Left hindlimb (tissue), 1 donor: ENCODE data around the gene SLC11A1.

Source experiments
- DNase-seq: peaks from one replicate; pipeline ENCODE4 v3.0.0-alpha.2; 2018

SLC11A1 gene

DNA sequence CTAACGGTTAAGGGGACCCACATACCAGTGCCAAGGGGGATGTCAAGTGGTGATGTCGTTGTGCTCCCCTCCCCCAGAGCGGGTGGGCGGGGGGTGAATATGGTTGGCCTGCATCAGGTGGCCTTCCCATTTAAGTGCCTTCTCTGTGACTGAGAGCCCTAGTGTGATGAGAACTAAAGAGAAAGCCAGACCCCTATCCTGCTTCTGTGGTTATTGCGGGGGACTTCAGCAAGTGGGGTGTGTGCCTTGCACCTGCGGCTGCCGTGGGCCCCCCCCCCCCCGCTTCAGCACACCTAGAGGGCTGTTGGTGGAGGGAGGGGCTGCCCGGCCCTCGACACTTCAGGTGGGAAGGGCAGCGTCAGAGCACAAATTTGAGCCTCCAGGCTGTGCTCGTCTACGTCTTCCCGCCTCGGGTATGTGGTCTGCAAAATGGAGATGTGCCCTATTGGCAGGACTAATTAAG is 23.7 kb downstream of the SLC11A1 start:
- DNase-seq = no peak

DNA sequence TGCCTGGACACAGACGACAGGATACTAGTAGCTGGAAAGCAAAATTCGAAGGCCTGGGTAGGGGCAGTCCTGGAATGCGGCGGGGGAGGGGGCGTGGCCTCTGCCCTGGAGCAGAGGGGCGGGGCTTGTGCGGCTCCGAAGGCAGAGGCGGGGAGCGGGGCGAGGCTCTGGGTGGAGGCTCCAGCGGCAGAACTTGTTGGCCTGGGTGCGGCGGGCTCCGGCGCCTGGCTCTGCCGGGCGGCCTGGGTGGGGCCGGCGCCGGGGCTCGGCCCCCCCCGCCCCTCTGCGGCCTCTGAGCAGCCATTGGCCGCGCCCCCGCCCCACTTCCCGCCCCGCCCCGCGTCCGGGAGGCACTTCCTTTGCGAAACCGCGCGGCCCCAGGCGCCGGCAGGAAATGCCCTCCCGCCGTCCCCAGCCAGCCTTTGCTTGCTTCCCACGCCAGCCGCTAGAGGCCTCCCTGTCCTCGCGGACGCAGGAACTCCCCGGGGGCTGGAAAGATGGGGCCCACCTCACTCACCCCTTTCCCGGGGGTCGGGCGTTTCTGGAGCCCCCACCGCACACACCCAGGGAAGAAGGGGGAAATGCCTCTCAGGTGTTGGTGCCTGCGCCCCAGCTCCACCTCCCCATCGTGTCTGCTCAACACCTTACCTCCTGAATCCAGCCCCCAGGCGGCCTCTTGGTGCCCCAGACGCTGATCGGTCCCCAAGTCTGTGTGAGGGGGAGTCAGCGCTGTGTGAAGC is 24.3 kb downstream of the SLC11A1 start:
- peak; percentile 98 for DNase-seq

DNA sequence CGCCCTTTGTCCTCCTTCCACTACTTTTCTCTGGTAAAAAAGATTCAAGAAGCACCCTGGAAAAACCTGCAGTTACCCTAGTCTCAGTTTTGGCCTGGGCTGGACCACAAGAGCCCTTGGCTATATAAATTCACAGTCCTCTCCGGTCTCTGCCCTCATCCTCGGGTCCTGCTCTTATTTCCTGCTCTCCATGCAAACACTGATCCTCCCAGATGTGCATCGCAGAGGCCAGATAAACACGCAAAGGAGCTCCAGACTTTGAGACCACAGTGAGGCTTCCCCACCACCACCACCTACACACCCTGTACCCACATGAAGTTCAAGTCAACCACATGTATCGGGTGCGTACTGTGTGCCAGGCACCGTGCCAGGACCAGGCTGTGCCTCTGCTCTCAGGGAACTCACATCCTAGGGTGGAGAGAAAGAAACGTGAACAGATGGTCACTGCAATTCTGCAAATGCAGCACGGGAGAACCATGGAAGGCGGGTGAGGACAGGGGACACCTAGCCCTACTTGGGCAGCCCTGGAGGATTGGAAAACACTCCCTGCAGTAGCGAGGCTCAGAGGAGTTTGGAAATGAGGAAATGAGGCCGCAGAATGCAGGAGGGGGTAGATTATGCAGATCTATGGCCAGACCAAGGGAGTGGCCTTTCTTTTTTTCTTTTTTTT is 25.0 kb downstream of the SLC11A1 start:
- peak; percentile 80 for DNase-seq

DNA sequence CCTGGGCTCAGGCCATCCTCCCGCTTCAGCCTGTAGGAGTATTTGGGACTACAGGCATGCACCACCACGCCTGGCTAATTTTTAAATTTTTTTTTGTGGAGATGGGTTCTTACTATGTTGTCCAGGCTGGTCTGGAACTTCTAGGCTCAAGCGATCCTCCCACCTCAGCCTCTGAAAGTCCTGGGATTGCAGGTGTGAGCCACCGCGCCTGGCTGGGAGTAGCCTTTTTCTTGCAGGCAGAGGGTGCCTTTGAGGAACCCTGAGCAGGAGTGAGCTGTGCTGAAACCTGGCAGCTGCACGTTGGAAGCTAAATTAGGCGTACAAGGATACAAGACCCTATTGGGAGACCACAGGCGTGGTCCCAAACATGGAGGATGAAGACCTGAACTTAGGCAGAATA is 25.6 kb downstream of the SLC11A1 start:
- DNase-seq = no peak

DNA sequence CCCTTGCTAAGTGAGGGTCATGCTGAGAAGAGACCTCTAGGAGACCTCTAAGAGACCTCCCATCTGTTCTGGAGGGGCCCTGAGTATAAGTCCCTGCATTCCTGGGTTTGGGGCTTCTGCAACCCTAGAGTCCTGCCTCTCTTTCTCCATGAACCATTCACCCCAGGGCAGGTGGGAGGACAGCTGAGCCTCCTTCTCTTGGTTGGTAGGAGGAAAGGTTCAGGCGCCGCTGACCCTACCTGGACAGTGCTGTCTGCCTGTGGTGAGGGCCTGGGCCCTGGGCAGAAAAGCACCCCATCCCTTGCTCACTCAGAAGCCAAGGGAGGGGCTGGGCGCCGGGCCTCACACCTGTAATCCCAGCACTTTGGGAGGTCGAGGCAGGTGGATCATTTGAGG is 36.2 kb downstream of the SLC11A1 start:
- no peak for DNase-seq

DNA sequence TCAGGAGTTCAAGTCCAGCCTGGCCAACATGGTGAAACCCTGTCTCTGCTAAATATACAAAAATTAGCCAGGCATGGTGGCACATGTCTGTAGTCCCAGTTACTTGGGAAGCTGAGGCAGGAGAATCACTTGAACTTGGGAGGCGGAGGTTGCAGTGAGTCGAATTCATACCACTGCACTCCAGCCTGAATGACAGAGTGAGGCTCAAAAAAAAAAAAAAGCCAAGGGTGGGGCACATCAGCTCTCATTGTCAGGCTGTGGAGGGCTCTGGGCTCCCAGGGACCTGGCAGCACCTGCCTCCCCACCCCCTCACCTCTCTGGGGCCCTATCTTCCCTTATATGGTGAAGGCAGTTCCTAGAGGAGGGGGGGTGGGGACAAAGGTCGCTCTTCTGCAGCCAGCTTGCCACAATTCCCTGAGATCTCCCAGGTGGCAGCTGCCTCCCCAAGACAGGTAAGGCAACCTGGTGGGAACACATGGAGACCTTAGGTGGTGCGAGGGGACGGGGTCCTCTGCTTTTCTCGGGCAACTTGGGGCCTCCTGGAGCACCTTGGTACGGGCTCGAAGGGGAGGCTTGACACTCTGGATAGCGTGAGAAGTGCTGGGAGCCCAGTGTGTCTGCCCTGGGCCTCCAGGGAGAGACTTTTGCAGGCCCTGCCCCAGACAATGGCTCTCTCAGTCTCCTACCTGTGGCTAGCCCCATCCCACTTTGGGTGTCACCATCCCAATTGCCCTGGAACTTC is 36.8 kb downstream of the SLC11A1 start, which contains the start of gene VIL1:
VIL1 (plus strand) TSS at position 407 of the 742 bp plus-strand sequence. CDS start 4,656 bp downstream, outside the sequence.
- DNase-seq = no peak

DNA sequence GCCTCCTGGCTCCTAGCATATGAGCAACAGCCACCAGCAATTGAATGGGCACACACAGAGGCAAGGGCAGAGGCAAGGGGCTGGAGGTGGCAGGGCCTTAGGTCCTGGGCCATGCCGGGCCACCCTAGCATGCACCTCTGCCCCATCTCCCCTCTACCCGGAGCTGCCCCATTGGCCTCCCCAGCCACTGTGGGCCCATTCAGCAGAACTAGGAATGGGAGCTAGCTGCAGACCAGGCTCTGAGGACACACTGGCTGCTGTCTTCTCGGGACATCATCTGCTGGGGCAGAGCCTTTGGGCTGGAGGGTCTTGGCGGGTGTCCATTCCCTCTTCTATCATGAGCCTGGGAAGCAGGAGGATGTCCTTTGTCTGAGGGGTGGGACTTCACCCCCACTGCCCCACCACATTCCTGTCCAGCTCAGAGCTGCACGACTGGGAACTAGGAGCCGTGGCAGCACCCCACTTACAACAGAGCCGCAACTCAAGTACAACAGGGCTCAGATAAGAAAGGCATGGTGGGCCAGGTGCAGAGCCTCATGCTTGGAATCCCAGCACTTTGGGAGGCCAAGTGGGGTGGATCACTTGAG is 37.6 kb downstream of the SLC11A1 start:
- no peak for DNase-seq

DNA sequence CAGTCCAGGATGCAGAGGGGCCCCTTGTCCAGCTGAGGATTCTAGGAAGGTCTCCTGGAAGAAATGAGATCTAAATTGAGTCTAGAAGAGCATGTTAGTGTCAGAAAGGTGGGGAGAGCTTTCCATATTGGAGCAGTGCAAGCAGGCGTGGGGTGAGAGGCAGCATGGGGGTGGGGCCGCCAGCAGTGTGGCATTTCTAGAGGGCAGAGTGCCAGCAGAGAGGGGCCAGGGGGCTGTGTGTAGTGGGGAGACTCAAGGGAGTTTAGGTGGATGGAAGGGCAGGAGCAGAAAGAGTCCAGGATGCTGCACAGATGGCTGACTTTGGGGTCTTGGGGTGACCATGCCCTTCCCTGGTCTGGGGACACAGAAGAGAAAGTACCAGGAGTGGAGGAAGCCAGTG is 39.0 kb downstream of the SLC11A1 start:
- DNase-seq = peak; percentile 19

DNA sequence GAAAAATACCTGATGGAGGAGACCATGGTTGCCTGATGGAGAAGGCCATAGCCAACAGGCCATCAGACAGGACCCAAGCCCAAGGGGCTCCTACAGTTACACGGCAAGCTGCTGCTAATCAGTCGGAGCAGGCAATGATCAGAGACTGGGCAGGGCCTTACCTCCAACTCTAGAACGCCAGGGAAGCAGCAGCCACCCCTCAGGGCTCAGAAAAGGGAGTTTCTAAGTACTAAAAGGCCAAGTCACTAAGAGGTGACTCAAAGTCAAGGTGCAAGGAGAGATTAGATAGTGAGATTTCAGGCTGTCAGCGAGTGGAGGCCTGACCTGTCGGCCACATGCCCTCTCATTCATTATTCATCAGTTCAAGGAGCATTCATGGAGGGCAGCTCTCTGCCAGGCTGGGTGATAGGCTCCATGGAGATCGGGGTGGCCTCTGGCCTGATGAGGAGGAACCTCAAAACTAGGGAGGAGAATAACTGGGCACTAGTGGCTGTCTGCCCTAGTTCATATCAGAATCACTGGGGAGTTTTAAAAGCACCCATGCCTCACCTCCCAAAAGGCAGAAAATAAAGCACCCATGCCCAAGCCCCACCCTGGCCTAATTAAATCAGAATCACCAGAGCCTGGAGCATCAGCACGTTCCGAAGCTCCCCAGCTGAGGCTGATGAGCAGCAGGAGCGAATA is 40.5 kb downstream of the SLC11A1 start:
- DNase-seq = peak; percentile 20

DNA sequence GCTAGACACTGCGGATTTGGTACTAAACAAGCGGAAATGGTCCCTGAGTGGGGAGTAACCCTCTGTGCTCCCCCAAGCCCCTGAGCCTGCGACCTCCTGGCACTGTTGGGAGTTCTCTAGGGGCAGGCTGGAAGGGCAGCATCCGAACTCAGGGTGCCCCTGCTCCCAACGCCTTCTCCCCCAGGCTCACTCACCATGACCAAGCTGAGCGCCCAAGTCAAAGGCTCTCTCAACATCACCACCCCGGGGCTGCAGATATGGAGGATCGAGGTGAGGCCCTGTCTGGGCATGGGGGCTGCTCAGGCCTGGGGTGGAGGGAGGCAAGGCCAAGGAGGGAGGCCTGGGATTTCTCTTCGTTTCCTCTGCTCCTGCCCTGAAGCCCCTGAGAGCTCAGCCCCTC is 41.5 kb downstream of the SLC11A1 start:
- DNase-seq = peak; percentile 25

DNA sequence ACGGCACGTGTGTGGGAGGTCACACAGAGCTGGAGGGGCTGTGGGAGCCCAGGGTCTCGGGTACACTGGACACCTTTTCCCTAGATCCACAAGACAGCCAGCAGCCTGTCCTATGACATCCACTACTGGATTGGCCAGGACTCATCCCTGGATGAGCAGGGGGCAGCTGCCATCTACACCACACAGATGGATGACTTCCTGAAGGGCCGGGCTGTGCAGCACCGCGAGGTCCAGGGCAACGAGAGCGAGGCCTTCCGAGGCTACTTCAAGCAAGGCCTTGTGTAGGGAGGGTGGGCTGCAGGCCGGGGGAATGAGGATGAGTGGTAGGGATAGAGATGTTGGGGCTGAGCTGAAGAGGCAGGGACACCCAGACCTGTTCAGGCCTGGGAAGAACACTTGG is 43.5 kb downstream of the SLC11A1 start:
- DNase-seq = no peak

DNA sequence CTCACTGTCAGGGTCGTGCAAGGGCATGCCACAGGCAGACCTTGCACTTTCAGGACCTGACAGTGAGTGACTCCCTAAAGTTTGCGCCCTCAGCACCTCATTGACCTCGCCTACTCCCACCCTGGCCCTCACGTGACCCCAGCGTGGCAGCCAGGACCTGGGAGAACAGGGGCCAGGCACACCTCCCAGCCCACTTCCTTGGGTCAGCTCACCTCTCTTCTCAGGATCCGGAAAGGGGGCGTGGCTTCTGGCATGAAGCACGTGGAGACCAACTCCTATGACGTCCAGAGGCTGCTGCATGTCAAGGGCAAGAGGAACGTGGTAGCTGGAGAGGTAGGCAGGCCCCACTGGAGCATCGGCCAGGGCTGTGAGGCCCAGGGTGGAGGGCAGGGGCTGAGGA is 45.7 kb downstream of the SLC11A1 start:
- no peak for DNase-seq

DNA sequence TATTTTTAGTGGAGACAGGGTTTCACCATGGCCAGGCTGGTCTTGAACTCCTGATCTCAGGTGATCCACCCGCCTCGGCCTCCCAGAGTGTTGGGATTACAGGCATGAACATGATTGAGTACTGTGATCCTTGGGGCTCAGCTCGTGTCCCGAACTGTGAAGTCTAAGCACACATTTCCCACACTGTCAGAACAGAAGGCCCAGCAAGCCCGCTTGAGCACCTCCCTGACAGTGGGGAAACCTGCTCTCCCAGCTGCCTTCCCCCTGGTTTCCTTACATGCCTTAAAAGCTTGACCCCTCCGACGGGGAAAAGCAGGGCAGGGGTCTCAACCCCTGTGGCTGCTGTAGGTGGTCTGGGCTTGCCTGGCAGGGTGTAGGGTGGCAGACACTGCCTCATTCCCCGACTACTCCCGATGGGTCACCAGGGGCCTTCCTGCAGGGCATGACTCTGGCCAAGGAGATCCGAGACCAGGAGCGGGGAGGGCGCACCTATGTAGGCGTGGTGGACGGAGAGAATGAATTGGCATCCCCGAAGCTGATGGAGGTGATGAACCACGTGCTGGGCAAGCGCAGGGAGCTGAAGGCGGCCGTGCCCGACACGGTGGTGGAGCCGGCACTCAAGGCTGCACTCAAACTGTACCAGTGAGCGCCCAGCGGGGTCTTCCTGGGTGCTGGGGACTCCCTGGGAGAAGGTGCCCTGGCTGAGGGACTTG is 46.9 kb downstream of the SLC11A1 start:
- DNase-seq = no peak

DNA sequence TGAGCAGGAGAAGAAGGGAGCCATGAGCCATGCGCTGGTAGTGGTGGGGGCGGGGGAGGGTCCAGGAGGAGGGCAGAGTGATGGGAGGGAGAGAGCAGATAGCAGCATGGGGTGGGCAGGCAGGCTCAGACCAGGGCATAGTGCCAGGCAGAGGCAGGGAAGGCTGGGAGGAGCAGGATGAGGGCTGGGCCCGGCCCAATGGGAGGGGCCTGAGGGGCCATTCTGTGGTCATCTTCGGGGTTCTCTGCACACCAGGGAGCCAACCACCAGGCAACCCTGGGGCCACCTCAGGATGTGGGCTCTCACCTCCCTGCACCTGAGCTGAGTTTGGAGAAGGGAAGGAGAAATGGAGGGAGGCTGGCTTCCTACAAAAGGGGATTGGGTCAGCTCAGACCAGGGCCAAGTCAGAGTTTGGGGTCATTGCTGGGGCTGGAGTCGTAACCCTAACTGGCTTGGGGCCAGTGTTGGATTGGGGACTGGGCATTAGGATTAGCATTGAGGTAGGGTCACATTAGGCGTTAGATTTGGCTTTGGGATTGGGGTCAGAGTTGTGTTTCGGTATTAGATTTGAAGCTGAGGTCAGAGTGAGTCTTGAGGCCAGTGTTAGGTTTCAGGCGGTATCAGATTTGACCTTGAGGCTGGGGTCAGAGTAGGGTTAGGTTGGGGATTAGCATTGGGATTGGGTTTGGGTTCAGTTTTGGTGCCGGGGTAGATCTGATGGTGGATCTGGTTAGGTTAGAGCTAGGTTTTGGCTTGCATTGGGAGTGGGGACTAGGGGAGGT is 48.0 kb downstream of the SLC11A1 start:
- no peak for DNase-seq

DNA sequence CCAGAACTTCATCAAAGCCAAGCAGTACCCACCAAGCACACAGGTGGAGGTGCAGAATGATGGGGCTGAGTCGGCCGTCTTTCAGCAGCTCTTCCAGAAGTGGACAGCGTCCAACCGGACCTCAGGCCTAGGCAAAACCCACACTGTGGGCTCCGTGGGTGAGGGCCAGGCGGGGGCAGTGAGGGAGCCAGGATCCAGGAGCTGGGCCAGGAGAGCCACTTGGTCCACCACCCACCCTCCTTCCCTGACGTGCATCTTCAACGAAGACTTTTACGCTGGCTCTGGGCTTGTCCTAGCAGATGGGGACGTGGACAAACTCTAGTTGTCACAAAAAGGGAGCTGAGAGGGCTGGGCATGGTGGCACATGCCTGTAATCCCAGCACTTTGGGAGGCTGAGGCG is 48.6 kb downstream of the SLC11A1 start:
- no peak for DNase-seq

DNA sequence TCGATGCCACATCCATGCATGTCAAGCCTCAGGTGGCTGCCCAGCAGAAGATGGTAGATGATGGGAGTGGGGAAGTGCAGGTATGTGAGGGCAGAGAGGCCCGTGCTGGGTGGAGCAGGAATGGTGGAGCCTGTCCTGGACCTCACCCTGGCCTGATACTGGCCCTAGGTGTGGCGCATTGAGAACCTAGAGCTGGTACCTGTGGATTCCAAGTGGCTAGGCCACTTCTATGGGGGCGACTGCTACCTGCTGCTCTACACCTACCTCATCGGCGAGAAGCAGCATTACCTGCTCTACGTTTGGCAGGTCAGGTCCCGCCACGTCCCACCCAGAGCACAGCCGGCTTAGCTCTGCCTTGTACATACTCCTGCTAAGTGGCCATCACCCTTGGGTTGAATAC is 49.8 kb downstream of the SLC11A1 start:
- DNase-seq = no peak

DNA sequence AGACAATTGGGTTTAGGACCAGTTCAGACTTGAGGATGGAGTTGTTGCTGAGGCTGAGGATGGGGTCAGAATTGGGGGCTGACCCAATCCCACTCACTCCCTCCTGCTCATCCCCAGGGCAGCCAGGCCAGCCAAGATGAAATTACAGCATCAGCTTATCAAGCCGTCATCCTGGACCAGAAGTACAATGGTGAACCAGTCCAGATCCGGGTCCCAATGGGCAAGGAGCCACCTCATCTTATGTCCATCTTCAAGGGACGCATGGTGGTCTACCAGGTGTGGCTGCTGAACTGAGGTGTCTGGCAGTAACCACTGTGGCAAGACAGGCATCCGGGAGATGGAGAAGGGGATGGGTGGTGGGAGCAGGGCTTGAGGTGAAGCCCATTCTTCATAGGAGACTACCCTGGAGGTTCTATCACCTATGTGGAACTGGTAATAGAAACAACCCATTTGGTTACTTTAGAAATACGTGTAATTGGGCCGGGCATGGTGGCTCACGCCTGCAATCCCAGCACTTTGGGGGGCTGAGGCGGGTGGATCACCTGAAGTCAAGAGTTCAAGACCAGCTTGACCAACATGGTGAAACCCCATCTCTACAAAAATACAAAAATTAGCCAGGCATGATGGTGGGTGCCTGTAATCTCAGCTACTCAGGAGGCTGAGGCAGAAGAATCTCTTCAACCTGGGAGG is 50.7 kb downstream of the SLC11A1 start:
- no peak for DNase-seq

DNA sequence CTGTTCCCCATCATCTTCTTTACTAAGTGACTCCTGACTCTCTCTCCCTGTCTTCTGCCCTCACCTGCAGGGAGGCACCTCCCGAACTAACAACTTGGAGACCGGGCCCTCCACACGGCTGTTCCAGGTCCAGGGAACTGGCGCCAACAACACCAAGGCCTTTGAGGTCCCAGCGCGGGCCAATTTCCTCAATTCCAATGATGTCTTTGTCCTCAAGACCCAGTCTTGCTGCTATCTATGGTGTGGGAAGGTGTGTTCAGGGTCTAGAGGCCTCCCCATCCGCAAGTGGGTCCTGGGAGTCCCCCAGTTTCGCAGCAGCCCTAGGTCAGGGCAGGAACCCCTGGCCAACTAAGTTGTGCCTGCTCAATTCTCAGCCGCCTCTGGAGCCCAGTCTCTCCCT is 52.4 kb downstream of the SLC11A1 start:
- DNase-seq = no peak

DNA sequence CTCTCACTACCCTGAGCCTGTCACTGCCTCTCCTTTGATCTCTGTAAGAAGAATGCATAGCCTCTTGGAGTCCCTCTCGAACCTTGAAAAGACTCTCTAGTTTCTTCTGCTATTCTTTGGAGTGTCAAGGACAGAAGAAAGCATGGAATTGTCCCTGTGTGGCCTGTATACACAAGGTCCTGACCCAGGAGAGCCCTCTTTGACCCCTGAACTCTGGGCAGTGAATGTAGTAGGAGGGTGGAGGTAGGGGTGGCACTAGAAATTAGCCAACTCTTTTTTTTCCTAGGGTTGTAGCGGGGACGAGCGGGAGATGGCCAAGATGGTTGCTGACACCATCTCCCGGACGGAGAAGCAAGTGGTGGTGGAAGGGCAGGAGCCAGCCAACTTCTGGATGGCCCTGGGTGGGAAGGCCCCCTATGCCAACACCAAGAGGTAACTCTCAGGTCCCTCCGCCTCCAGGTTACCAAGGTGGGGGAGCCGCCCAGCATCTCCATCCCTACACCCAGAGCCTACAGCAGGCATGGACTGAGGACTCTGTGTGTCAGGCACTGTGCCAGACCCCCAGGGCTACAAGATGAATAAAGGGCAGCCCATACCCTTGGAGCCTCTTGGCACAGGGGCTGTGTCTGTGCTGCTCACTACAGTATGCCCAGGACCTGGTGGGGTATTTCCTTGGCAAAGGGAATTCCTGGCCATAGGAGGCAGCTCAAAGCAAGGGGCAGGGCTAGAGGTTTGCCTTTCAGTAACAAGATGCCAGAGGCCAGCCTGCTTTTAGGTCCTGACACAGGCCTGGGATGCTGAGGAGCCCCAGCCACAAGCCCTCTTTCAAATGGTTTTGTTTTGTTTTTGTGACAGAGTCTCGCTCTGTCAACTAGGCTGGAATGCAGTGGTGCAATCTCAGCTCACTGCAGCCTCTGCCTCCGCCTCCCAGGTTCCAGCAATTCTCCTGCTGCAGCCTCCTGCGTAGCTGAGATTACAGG is 53.2 kb downstream of the SLC11A1 start:
- DNase-seq = no peak
